IMR-90 (cell line): Measurements from ENCODE around the gene AXL. TPM values are rescaled to one million over a fixed set of nuclear protein-coding genes. Genes with fewer than 3 reads are reported as not detected.
A peak's percentile ranks its signal among the peaks of the same experiment; 100 is the strongest.

Source experiments
- ATAC-seq: fragments of 200-7000 bp; cut with Tn5 transposase; 2 replicates; pipeline ENCODE4 v1.9.1; 2020; ENCODE audit warnings: low read depth, mild to moderate bottlenecking, moderate library complexity
- BruUV-seq: library from RNA; stranded (reverse); fragments of 400-500 nt; replicated peaks from 2 replicates; lab custom pipeline; 2021; lab: Mats Ljungman, UMichigan
- CTCF ChIA-PET: fragments of 300-600 bp; formaldehyde crosslinking; extraction: SDS; loops from one replicate; lab custom pipeline; 2021; ENCODE audit warnings: antibody characterized with exemption; lab: Yijun Ruan, JAX
- POLR2A ChIA-PET: fragments of 300-600 bp; sonication (Branson Sonifier 250); formaldehyde crosslinking; loops from one replicate; lab custom pipeline; 2022; ENCODE audit warnings: antibody characterized with exemption; ENCODE audit not compliant: unreplicated experiment; lab: Charles Lee
- DNase-seq: peaks from one replicate; pipeline ENCODE4 v3.0.0; 2013
- H2AFZ ChIP-seq: replicated peaks from 2 replicates; pipeline ENCODE3; 2013; ENCODE audit warnings: low read length, mild to moderate bottlenecking; ENCODE audit not compliant: poor library complexity
- H2AK5ac ChIP-seq: 2 replicates; pipeline ENCODE4 v1.6.1; 2013; ENCODE audit warnings: low read depth, low read length, inconsistent platforms
- H2AK9ac ChIP-seq: replicated peaks from 2 replicates; pipeline ENCODE3; 2013; ENCODE audit warnings: mild to moderate bottlenecking, low read depth, low read length, moderate library complexity; ENCODE audit not compliant: poor library complexity
- H2BK120ac ChIP-seq: 2 replicates; pipeline ENCODE4 v1.6.1; 2013; ENCODE audit warnings: low read depth, low read length, inconsistent platforms
- H2BK15ac ChIP-seq: 3 replicates; pipeline ENCODE4 v1.6.1; 2013; ENCODE audit warnings: low read depth, low read length, inconsistent platforms
- H2BK20ac ChIP-seq: 2 replicates; pipeline ENCODE4 v1.6.1; 2013; ENCODE audit warnings: low read depth, mild to moderate bottlenecking, inconsistent platforms, low read length, moderate library complexity
- H2BK5ac ChIP-seq: 2 replicates; pipeline ENCODE4 v1.6.1; 2013; ENCODE audit warnings: mild to moderate bottlenecking, low read depth, low read length, inconsistent platforms; ENCODE audit not compliant: poor library complexity, severe bottlenecking
- H3K14ac ChIP-seq: replicated peaks from 2 replicates; pipeline ENCODE4 v1.6.1; 2013; ENCODE audit warnings: low read depth, low read length, inconsistent platforms
- H3K18ac ChIP-seq: 2 replicates; pipeline ENCODE4 v1.6.1; 2013; ENCODE audit warnings: low read depth, low read length, control low read depth
- H3K23ac ChIP-seq: 2 replicates; pipeline ENCODE4 v1.6.1; 2013; ENCODE audit warnings: low read depth, low read length, inconsistent platforms
- H3K27ac ChIP-seq: 2 replicates; pipeline ENCODE4 v1.5.1; 2013; ENCODE audit warnings: mild to moderate bottlenecking, control low read depth, low read length; ENCODE audit not compliant: insufficient read depth
- H3K27me3 ChIP-seq: 2 replicates; pipeline ENCODE4 v1.6.1; 2013; ENCODE audit warnings: low read length; ENCODE audit not compliant: control insufficient read depth, insufficient read depth
- H3K36me3 ChIP-seq: 2 replicates; pipeline ENCODE4 v1.6.1; 2013; ENCODE audit warnings: low read length, mixed read lengths; ENCODE audit not compliant: control insufficient read depth, insufficient read depth
- H3K4ac ChIP-seq: 2 replicates; pipeline ENCODE4 v1.6.1; 2013; ENCODE audit warnings: low read depth, low read length, inconsistent platforms
- H3K4me1 ChIP-seq: 2 replicates; pipeline ENCODE4 v1.6.1; 2013; ENCODE audit warnings: low read length, mixed read lengths; ENCODE audit not compliant: control insufficient read depth, insufficient read depth
- H3K4me2 ChIP-seq: 2 replicates; pipeline ENCODE4 v1.6.1; 2013; ENCODE audit warnings: low read depth, mild to moderate bottlenecking, control low read depth, low read length, moderate library complexity
- H3K4me3 ChIP-seq: 2 replicates; pipeline ENCODE4 v1.5.1; 2013; ENCODE audit warnings: low read depth, mild to moderate bottlenecking, control low read depth, low read length, moderate library complexity; ENCODE audit not compliant: insufficient read depth
- H3K56ac ChIP-seq: 2 replicates; pipeline ENCODE4 v1.6.1; 2013; ENCODE audit warnings: low read length, inconsistent platforms; ENCODE audit not compliant: insufficient read depth; ENCODE audit errors: extremely low read depth
- H3K79me1 ChIP-seq, 2 experiments: 2 replicates each; pipeline ENCODE4 v1.6.1; 2013; ENCODE audit warnings: low read length in 2 of 2, inconsistent platforms in 1 of 2, low read depth in 1 of 2
- H3K9ac ChIP-seq: 2 replicates; pipeline ENCODE4 v1.6.1; 2013; ENCODE audit warnings: low read depth, low read length, control low read depth
- H3K9me1 ChIP-seq: 2 replicates; pipeline ENCODE4 v1.6.1; 2013; ENCODE audit warnings: low read length, inconsistent platforms; ENCODE audit not compliant: insufficient read depth
- H3K9me3 ChIP-seq: 2 replicates; pipeline ENCODE4 v1.6.1; 2013; ENCODE audit warnings: low read length; ENCODE audit not compliant: control insufficient read depth, insufficient read depth
- H4K20me1 ChIP-seq: 2 replicates; pipeline ENCODE4 v1.6.1; 2013; ENCODE audit warnings: low read length, inconsistent platforms; ENCODE audit not compliant: insufficient read depth
- H4K5ac ChIP-seq: 2 replicates; pipeline ENCODE4 v1.6.1; 2013; ENCODE audit warnings: mild to moderate bottlenecking, low read depth, low read length, control low read depth
- H4K8ac ChIP-seq, 2 experiments: 2 replicates each; pipeline ENCODE4 v1.6.1; 2013; ENCODE audit warnings: low read depth in 2 of 2, low read length in 2 of 2, control low read depth in 1 of 2, inconsistent platforms in 1 of 2
- H4K91ac ChIP-seq: 2 replicates; pipeline ENCODE4 v1.6.1; 2013; ENCODE audit warnings: low read depth, low read length, inconsistent platforms; ENCODE audit not compliant: insufficient read depth
- BHLHE40 ChIP-seq: fragments of 150-350 bp; IDR thresholded peaks from 2 replicates; pipeline ENCODE4 v1.6.1; 2016; ENCODE audit warnings: mild to moderate bottlenecking, low read depth, low read length
- CEBPB ChIP-seq: IDR thresholded peaks from 2 replicates; pipeline ENCODE4 v1.6.1; 2012; ENCODE audit warnings: low read depth, low read length, improper control_type of control experiment
- CHD1 ChIP-seq: IDR thresholded peaks from 2 replicates; pipeline ENCODE4 v1.6.1; 2012; ENCODE audit warnings: low read depth, low read length, improper control_type of control experiment
- FOS ChIP-seq: fragments of 150-350 bp; IDR thresholded peaks from 2 replicates; pipeline ENCODE4 v1.6.1; 2016; ENCODE audit warnings: low read depth, low read length
- MAFK ChIP-seq: IDR thresholded peaks from 2 replicates; pipeline ENCODE4 v1.6.1; 2012; ENCODE audit warnings: low read depth, low read length, improper control_type of control experiment
- MAZ ChIP-seq: IDR thresholded peaks from 2 replicates; pipeline ENCODE4 v1.6.1; 2012; ENCODE audit warnings: low read depth, mild to moderate bottlenecking, low read length, improper control_type of control experiment, moderate library complexity, borderline replicate concordance
- MXI1 ChIP-seq: IDR thresholded peaks from 2 replicates; pipeline ENCODE4 v1.6.1; 2012; ENCODE audit warnings: low read depth, mild to moderate bottlenecking, low read length, moderate library complexity, borderline replicate concordance
- NFE2L2 ChIP-seq: fragments of 150-350 bp; IDR thresholded peaks from 2 replicates; pipeline ENCODE4 v1.6.1; 2016; ENCODE audit warnings: low read depth, mild to moderate bottlenecking, low read length
- POLR2A ChIP-seq: IDR thresholded peaks from 2 replicates; pipeline ENCODE4 v1.6.1; 2012; ENCODE audit warnings: mild to moderate bottlenecking, low read depth, low read length
- RAD21 ChIP-seq: IDR thresholded peaks from 2 replicates; pipeline ENCODE4 v1.6.1; 2012; ENCODE audit warnings: low read length, improper control_type of control experiment
- RCOR1 ChIP-seq: IDR thresholded peaks from 2 replicates; pipeline ENCODE4 v1.6.1; 2012; ENCODE audit warnings: mild to moderate bottlenecking, low read length, improper control_type of control experiment; ENCODE audit not compliant: insufficient replicate concordance
- RFX5 ChIP-seq: IDR thresholded peaks from 2 replicates; pipeline ENCODE4 v1.8.0; 2012; ENCODE audit warnings: low read depth, mild to moderate bottlenecking, low read length, moderate library complexity
- SMC3 ChIP-seq: fragments of 150-350 bp; IDR thresholded peaks from 2 replicates; pipeline ENCODE4 v1.6.1; 2016; ENCODE audit warnings: low read depth, mild to moderate bottlenecking, antibody characterized with exemption, low read length, moderate library complexity
- WGBS, 2 experiments: methylation state at CpG; one replicate each; pipeline versions ENCODE4 v1.1.5 to v1.1.7; 2013; ENCODE audit warnings: missing lambda C conversion rate in 2 of 2; ENCODE audit not compliant: insufficient read length in 1 of 2; ENCODE audit errors: extremely low coverage in 2 of 2; 5-methylcytosine and 5-hydroxymethylcytosine counted together
- dilution Hi-C: fragments of 300-500 bp; cut with HindIII; formaldehyde crosslinking; loops from one replicate; pipeline ENCODE4 v1.14.3; 2018; ENCODE audit warnings: low sequenced_read_pairs; ENCODE audit not compliant: unreplicated experiment
- in situ Hi-C: fragments of 300-500 bp; cut with MboI; formaldehyde crosslinking; loops from 3 replicates; pipeline ENCODE4 v1.14.3; 2019; ENCODE audit warnings: low sequenced_read_pairs, inconsistent platforms, mixed read lengths
- intact Hi-C: fragments of 100-400 bp; cut with micrococcal nuclease; formaldehyde crosslinking; loops from 2 replicates; pipeline ENCODE4 v1.10.0; 2022
- polyA plus RNA-seq, 3 experiments: library from polyadenylated mRNA; depleted of rRNA; stranded (reverse); fragments of >200 nt; gene quantifications; 2 replicates each; pipeline ENCODE4 v1.2.3, GENCODE V29; 2012; ENCODE audit warnings: low replicate concordance in 1 of 3
- total RNA-seq: library from RNA; depleted of rRNA; stranded (reverse); fragments of >200 nt; gene quantifications from 2 replicates; pipeline ENCODE4 v1.2.3, GENCODE V29; 2012
- TF ChIP-seq, protein P1 (sequence below): fragments of 150-350 bp; IDR thresholded peaks from 2 replicates; pipeline ENCODE4 v1.6.1; 2017; ENCODE audit warnings: mild to moderate bottlenecking, antibody characterized with exemption, low read length, low read depth
- TF ChIP-seq, protein P2 (sequence below): conservative IDR thresholded peaks from 2 replicates; pipeline ENCODE4 v1.5.1; 2012; ENCODE audit warnings: mild to moderate bottlenecking, low read depth, low read length, improper control_type of control experiment
- TF ChIP-seq, protein P3 (sequence below): fragments of 150-350 bp; IDR thresholded peaks from 2 replicates; pipeline ENCODE4 v1.6.1; 2016; ENCODE audit warnings: low read depth, mild to moderate bottlenecking, low read length, moderate library complexity, borderline replicate concordance

The AXL gene
- total and polyA plus RNA-seq, 2 of the 4 experiments (the other 2 are of a cell fraction), result 212 to 466 TPM

DNA sequence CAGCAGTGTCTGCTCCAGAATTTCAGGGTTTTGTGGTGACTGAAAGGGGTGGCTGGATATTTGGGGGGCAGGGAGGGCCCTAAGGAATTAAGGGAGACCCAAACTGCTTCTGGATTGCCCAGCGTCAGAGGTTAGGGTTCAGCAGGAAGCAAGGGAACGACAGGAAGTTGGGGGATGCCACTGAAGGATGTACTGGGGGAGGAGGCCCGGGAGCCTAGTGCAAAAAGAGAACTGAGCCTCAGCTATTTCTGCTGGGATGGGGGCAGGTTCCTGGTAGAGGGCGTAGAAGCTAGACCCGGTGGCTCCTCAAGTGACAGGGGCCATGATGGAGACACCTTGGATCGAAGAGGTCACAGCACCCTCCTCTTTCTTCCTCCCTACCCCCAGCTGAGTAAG, 24.9 kb upstream of the AXL start:
- no peak overlapping the region for H3K4me3 ChIP-seq
- H3K9ac ChIP-seq, result no peak overlapping the region
- DNase-seq (no peak), ATAC-seq (no peak)
- H4K91ac ChIP-seq, result no peak overlapping the region
- H3K79me1 ChIP-seq, result no peaks in the 10 kb centered on the region; a peak in 1 of 4 replicates
- in situ Hi-C loops (no loop called here), intact Hi-C loops (no loop called here), dilution Hi-C loops (no loop called here)
- H3K56ac ChIP-seq, result no peak overlapping the region
- H3K9me3 ChIP-seq, result no peaks in the 10 kb centered on the region
- no peak overlapping the region for H2BK15ac ChIP-seq
- ChIA-PET POLR2A (interaction anchor here (0.6 kb wide), 1 partner anchor 158 kb away, joined by 3 read pairs; no protein-coding TSS in a partner anchor), CTCF (interaction anchor here (0.8 kb wide), 1 partner anchor 10 kb away, joined by 4 read pairs; no protein-coding TSS in a partner anchor)
- 0 out of 4 replicates have a peak overlapping the region, but pooled peaks of 1 of the 2 experiments have one; percentile 31 for H4K8ac ChIP-seq
- H2AFZ ChIP-seq, result peak overlapping the region; percentile 37
- H3K27ac ChIP-seq, result no peak overlapping the region
- no peak overlapping the region for H3K18ac ChIP-seq
- H3K4me1 ChIP-seq, result peaks cover 3% of the 10 kb centered on the region; the same call in 1 of the 2 replicates
- H3K23ac ChIP-seq, result no peak overlapping the region
- H2BK120ac ChIP-seq, result no peak overlapping the region
- H3K27me3 ChIP-seq, result no peaks in the 10 kb centered on the region; the same call in 1 of the 2 replicates
- 0 out of 2 replicates have a peak overlapping the region, but pooled peaks have one; percentile 35 for H3K4ac ChIP-seq
- H4K5ac ChIP-seq, result no peak overlapping the region
- H3K14ac ChIP-seq, result no peak overlapping the region
- H4K20me1 ChIP-seq, result no peaks in the 10 kb centered on the region
- H2AK5ac ChIP-seq, result no peak overlapping the region; the same call in 1 of the 2 replicates
- TF ChIP-seq, protein P1, sequence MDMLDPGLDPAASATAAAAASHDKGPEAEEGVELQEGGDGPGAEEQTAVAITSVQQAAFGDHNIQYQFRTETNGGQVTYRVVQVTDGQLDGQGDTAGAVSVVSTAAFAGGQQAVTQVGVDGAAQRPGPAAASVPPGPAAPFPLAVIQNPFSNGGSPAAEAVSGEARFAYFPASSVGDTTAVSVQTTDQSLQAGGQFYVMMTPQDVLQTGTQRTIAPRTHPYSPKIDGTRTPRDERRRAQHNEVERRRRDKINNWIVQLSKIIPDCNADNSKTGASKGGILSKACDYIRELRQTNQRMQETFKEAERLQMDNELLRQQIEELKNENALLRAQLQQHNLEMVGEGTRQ, result no peak
- TF ChIP-seq RAD21 (no peak), SMC3 (no peak), MXI1 (no peak), FOS (no peak), MAZ (no peak), MAFK (no peak), CHD1 (no peak), POLR2A (no peak), BHLHE40 (no peak), CEBPB (no peak), RCOR1 (no peak), NFE2L2 (no peak), RFX5 (no peak)
- TF ChIP-seq, protein P2, sequence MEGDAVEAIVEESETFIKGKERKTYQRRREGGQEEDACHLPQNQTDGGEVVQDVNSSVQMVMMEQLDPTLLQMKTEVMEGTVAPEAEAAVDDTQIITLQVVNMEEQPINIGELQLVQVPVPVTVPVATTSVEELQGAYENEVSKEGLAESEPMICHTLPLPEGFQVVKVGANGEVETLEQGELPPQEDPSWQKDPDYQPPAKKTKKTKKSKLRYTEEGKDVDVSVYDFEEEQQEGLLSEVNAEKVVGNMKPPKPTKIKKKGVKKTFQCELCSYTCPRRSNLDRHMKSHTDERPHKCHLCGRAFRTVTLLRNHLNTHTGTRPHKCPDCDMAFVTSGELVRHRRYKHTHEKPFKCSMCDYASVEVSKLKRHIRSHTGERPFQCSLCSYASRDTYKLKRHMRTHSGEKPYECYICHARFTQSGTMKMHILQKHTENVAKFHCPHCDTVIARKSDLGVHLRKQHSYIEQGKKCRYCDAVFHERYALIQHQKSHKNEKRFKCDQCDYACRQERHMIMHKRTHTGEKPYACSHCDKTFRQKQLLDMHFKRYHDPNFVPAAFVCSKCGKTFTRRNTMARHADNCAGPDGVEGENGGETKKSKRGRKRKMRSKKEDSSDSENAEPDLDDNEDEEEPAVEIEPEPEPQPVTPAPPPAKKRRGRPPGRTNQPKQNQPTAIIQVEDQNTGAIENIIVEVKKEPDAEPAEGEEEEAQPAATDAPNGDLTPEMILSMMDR, result no peak
- TF ChIP-seq, protein P3, sequence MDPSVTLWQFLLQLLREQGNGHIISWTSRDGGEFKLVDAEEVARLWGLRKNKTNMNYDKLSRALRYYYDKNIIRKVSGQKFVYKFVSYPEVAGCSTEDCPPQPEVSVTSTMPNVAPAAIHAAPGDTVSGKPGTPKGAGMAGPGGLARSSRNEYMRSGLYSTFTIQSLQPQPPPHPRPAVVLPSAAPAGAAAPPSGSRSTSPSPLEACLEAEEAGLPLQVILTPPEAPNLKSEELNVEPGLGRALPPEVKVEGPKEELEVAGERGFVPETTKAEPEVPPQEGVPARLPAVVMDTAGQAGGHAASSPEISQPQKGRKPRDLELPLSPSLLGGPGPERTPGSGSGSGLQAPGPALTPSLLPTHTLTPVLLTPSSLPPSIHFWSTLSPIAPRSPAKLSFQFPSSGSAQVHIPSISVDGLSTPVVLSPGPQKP, result no peak
- peaks cover 4% of the 10 kb centered on the region; the same call in 1 of the 2 replicates for H3K9me1 ChIP-seq
- no peak overlapping the region for H2BK20ac ChIP-seq
- no TSS peak for BruUV-seq
- no peaks in the 10 kb centered on the region for H3K36me3 ChIP-seq
- H3K4me2 ChIP-seq, result no peak overlapping the region; the same call in 1 of the 2 replicates
- H2AK9ac ChIP-seq, result peak overlapping the region; percentile 25
- WGBS, 2 experiments, result 40% methylated on average over 1 of the region's 6 CpGs; no CpG with 5 or more reads in 1 of the 2 experiments
- no peak overlapping the region for H2BK5ac ChIP-seq
